GM12878 (cell line): Measurements from ENCODE around the gene MTMR1. TPM values are rescaled to one million over a fixed set of nuclear protein-coding genes. Genes with fewer than 3 reads are reported as not detected.

Experiments used
- ATAC-seq: fragments of 200-7000 bp; cut with Tn5 transposase; 3 replicates; pipeline ENCODE4 v1.9.1; 2020; ENCODE audit warnings: mild to moderate bottlenecking, moderate library complexity
- BruUV-seq: library from RNA; stranded (reverse); fragments of 400-500 nt; replicated peaks from 2 replicates; lab custom pipeline; 2021; lab: Mats Ljungman, UMichigan
- CTCF ChIA-PET: fragments of 300-600 bp; sonication (Branson Sonifier 250); formaldehyde crosslinking; extraction: SDS; loops from one replicate; lab custom pipeline; 2021; ENCODE audit warnings: inconsistent platforms; lab: Yijun Ruan, JAX
- POLR2A ChIA-PET: fragments of 350-600 bp; formaldehyde crosslinking; extraction: SDS; loops from one replicate; lab custom pipeline; 2021; ENCODE audit warnings: inconsistent platforms; lab: Charles Lee
- RAD21 ChIA-PET: fragments of 300-600 bp; sonication (Branson Sonifier 250); formaldehyde crosslinking; loops from one replicate; lab custom pipeline; 2023; ENCODE audit warnings: antibody characterized with exemption; ENCODE audit not compliant: unreplicated experiment; lab: Charles Lee
- SMC1A ChIA-PET: fragments of 300-600 bp; sonication (Branson Sonifier 250); formaldehyde crosslinking; loops from one replicate; lab custom pipeline; 2023; ENCODE audit not compliant: unreplicated experiment, uncharacterized antibody; lab: Charles Lee
- DNase-seq: peaks from one replicate; pipeline ENCODE4 v3.0.0-alpha.2; 2011; ENCODE audit warnings: low read depth, low spot score
- FAIRE-seq: peaks from 3 replicates; lab custom pipeline; 2011; peaks lifted over from hg19 to GRCh38; lab: Jason Lieb, UNC
- H2AFZ ChIP-seq: 2 replicates; pipeline ENCODE4 v1.6.0; 2011; ENCODE audit warnings: low read depth, low read length, control low read depth; ENCODE audit not compliant: control insufficient read depth
- H3K27ac ChIP-seq: 2 replicates; pipeline ENCODE4 v1.5.1; 2011; ENCODE audit warnings: control low read depth; ENCODE audit not compliant: control insufficient read depth, insufficient read depth
- H3K27me3 ChIP-seq, 2 experiments: replicated peaks in 1 of 2; 2 replicates each; pipeline versions ENCODE4 v1.6.0 to v1.6.1; 2011; ENCODE audit warnings: low read length in 1 of 2; ENCODE audit not compliant: control insufficient read depth in 2 of 2, insufficient read depth in 2 of 2
- H3K36me3 ChIP-seq, 2 experiments: 2 replicates each; pipeline ENCODE4 v1.5.1; 2011; ENCODE audit warnings: low read length in 1 of 2; ENCODE audit not compliant: control insufficient read depth in 2 of 2, insufficient read depth in 2 of 2
- H3K4me1 ChIP-seq: 2 replicates; pipeline ENCODE4 v1.6.1; 2011; ENCODE audit warnings: mild to moderate bottlenecking, low read length, moderate library complexity, mixed read lengths; ENCODE audit not compliant: control insufficient read depth, insufficient read depth
- H3K4me2 ChIP-seq: 2 replicates; pipeline ENCODE4 v1.6.0; 2011; ENCODE audit warnings: control low read depth; ENCODE audit not compliant: control insufficient read depth, insufficient read depth
- H3K4me3 ChIP-seq: fragments of 200-600 bp; sonication (generic); 2 replicates; pipeline ENCODE4 v1.5.1; 2016
- H3K79me2 ChIP-seq: 2 replicates; pipeline ENCODE4 v1.6.0; 2011; ENCODE audit warnings: low read length; ENCODE audit not compliant: control insufficient read depth, insufficient read depth
- H3K9ac ChIP-seq: 2 replicates; pipeline ENCODE4 v1.8.0; 2011; ENCODE audit warnings: low read length, control low read depth, mixed read lengths; ENCODE audit not compliant: control insufficient read depth, insufficient read depth
- H3K9me3 ChIP-seq: replicated peaks from 3 replicates; pipeline ENCODE4 v1.5.1; 2011; ENCODE audit warnings: mild to moderate bottlenecking, low read length; ENCODE audit not compliant: control insufficient read depth, insufficient read depth
- H4K20me1 ChIP-seq: 2 replicates; pipeline ENCODE4 v1.6.0; 2011; ENCODE audit not compliant: control insufficient read depth, insufficient read depth
- BCL11A ChIP-seq: IDR thresholded peaks from 2 replicates; pipeline ENCODE4 v1.6.1; 2011; ENCODE audit warnings: low read depth, low read length
- CUX1 ChIP-seq: IDR thresholded peaks from 2 replicates; pipeline ENCODE4 v1.6.1; 2012; ENCODE audit warnings: improper control_type of control experiment, low read depth, low read length; ENCODE audit not compliant: insufficient replicate concordance
- NR2F1 ChIP-seq: fragments of 450-650 bp; conservative IDR thresholded peaks from 2 replicates; pipeline ENCODE4 v1.6.1; 2017; ENCODE audit warnings: mild to moderate bottlenecking
- SPI1 ChIP-seq: IDR thresholded peaks from 2 replicates; pipeline ENCODE4 v1.6.1; 2011; ENCODE audit warnings: low read depth, mild to moderate bottlenecking, low read length, moderate library complexity, borderline replicate concordance; ENCODE audit not compliant: insufficient read depth
- SRF ChIP-seq, 2 experiments: IDR thresholded peaks; 2 replicates each; pipeline ENCODE4 v1.6.1; 2011; ENCODE audit warnings: low read depth in 2 of 2, low read length in 2 of 2, mild to moderate bottlenecking in 1 of 2, moderate library complexity in 1 of 2
- ZNF24 ChIP-seq: fragments of 450-650 bp; IDR thresholded peaks from 2 replicates; pipeline ENCODE4 v1.6.1; 2017; ENCODE audit warnings: antibody characterized with exemption, mild to moderate bottlenecking
- ZNF592 ChIP-seq: fragments of 450-650 bp; IDR thresholded peaks from 2 replicates; pipeline ENCODE4 v1.6.1; 2017; ENCODE audit warnings: mild to moderate bottlenecking, moderate library complexity
- WGBS: methylation state at CpG from one replicate; pipeline ENCODE4 v1.1.6; 2016; ENCODE audit warnings: low lambda C conversion rate; ENCODE audit not compliant: insufficient replicate concordance, insufficient coverage; ENCODE audit errors: missing lambda C conversion rate; 5-methylcytosine and 5-hydroxymethylcytosine counted together
- in situ Hi-C: fragments of 300-500 bp; cut with MboI; formaldehyde crosslinking; loops from 9 replicates; pipeline ENCODE4 v1.14.3; 2018; ENCODE audit warnings: mixed read lengths
- intact Hi-C: fragments of 100-400 bp; cut with micrococcal nuclease; formaldehyde crosslinking; loops from one replicate; pipeline ENCODE4 v1.14.2; 2022; ENCODE audit not compliant: unreplicated experiment
- polyA plus RNA-seq, 11 experiments: library from polyadenylated mRNA; depleted of rRNA in 4 of 11; unstranded in 6 of 11; stranded (reverse) in 5 of 11; fragments of >200 nt; fragmentation: Nextera tagmentation in 4 of 11; fragmentation: Illumina TruSeq in 1 of 11; extraction: Ambion mirVana in 4 of 11; extraction: Trizol in 1 of 11; gene quantifications; 1 replicate in 1 of 11; 2 replicates in 10 of 11; pipeline versions ENCODE4 v1.2.1 to v1.2.3, GENCODE V29; 2011 to 2016; ENCODE audit warnings: inconsistent platforms in 2 of 11, missing spikeins in 2 of 11, low read depth in 1 of 11
- total RNA-seq, 4 experiments: library from RNA; depleted of rRNA in 3 of 4; stranded (reverse); fragments of >200 nt in 3 of 4; fragmentation: Illumina TruSeq in 1 of 4; extraction: Trizol in 1 of 4; gene quantifications; 2 replicates each; pipeline versions ENCODE4 v1.2.1 to v1.2.3, GENCODE V29; 2013 to 2021

Gene MTMR1
- total and polyA plus RNA-seq, 10 of the 15 experiments (the other 5 are each of a cell fraction or from before 2014, with no cell fraction given): 1.2 to 32.2 (median 22.9) TPM

- ATAC-seq: no peak
- Histone ChIP-seq H3K36me3 (no peaks in the 10 kb centered on the region), H3K79me2 (no peaks in the 10 kb centered on the region), H3K9ac (no peak overlapping the region), H3K4me1 (no peaks in the 10 kb centered on the region), H4K20me1 (no peaks in the 10 kb centered on the region), H3K27ac (no peak overlapping the region), H3K27me3 (no peaks in the 10 kb centered on the region), H3K4me2 (no peak overlapping the region), H2AFZ (no peak overlapping the region), H3K4me3 (no peak overlapping the region), H3K9me3 (no peaks in the 10 kb centered on the region)
- WGBS: 93% methylated on average over 2 of the region's 2 CpGs
- SMC1A ChIA-PET: no interaction called here
- no peak for DNase-seq
- in situ Hi-C loops (no loop called here), intact Hi-C loops (no loop called here)
- no TSS peak for BruUV-seq
- RAD21 ChIA-PET: no interaction called here
- FAIRE-seq: no peak
- POLR2A ChIA-PET: no interaction called here
- TF ChIP-seq BCL11A (no peak), SRF (IDR thresholded peaks at IDR 0.05; ENCODE audit: low read depth in 2 of 2, low read length in 2 of 2) (no peak), NR2F1 (no peak), ZNF24 (no peak), CUX1 (no peak), SPI1 (no peak), ZNF592 (no peak)
- CTCF ChIA-PET: no interaction called here
Observed at GRCh38 chrX:150805736-150806135, 112.5 kb downstream of the MTMR1 start.
